Endothelial cell of hepatic sinusoid (primary cell): Measurements from ENCODE around the gene UBXN6.

Source experiments
- in situ Hi-C: cut with HindIII; loops from 2 replicates; pipeline ENCODE4 v1.10.0; 2017; ENCODE audit warnings: low sequenced_read_pairs

UBXN6 gene

DNA sequence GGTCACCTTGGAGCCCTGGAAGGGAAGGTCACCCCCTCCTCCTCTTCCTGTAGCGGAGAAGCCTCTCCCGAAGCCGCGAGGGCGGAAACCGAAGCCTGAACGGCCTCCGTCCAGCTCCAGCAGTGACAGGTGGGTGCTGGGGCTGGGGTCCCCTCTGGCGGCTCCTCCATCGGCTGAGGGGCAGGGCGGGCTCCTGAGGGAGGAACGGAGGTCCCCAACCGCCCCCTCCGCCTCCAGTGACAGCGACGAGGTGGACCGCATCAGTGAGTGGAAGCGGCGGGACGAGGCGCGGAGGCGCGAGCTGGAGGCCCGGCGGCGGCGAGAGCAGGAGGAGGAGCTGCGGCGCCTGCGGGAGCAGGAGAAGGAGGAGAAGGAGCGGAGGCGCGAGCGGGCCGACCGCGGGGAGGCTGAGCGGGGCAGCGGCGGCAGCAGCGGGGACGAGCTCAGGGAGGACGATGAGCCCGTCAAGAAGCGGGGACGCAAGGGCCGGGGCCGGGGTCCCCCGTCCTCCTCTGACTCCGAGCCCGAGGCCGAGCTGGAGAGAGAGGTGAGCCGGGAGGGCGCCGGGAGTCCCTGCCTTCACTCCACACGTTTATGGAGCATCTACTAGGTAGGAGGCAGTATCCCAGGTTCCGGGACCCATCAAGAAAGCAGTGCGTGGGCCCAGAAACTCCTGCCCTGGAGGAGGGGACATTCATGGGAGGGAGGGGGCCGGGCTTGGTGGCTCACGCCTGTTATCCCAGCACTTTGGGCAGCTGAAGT lies 36.5 kb upstream of the UBXN6 start:
- in situ Hi-C loops: no loop called here

DNA sequence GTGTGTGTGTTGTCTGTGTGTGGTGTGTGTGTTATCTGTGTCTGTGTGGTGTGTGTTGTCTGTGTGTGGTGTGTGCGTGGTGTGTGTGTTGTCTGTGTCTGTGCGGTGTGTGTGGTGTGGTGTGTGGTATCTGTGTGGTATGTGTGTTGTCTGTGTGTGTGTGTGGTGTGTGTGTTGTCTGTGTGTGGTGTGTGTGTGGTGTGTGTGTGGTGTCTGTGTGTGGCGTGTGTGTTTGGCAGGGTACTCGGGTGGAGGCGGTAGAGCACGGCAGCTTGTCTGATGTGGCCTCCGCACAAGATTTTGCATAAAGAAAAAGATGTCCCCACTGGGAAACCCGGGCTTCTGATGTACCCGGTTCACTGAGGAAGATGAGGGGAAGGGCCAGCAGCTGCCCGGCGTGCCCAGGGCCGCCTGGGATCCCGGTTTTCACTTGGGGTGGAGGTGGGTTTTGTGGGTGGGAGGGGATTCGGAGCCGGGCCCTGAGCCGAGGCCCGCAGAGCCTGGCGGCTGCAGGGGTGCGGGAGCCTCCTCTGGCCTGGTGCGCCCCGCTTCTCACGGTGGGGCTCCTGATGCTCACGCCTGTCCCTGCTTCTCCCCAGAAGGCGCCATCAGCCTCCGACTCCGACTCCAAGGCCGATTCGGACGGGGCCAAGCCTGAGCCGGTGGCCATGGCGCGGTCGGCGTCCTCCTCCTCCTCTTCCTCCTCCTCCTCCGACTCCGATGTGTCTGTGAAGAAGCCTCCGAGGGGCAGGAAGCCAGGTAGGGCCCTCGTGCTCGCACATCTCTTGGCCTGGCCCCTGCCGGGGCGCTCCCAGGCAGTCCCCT lies 35.7 kb upstream of the UBXN6 start:
- in situ Hi-C loops: no loop called here

DNA sequence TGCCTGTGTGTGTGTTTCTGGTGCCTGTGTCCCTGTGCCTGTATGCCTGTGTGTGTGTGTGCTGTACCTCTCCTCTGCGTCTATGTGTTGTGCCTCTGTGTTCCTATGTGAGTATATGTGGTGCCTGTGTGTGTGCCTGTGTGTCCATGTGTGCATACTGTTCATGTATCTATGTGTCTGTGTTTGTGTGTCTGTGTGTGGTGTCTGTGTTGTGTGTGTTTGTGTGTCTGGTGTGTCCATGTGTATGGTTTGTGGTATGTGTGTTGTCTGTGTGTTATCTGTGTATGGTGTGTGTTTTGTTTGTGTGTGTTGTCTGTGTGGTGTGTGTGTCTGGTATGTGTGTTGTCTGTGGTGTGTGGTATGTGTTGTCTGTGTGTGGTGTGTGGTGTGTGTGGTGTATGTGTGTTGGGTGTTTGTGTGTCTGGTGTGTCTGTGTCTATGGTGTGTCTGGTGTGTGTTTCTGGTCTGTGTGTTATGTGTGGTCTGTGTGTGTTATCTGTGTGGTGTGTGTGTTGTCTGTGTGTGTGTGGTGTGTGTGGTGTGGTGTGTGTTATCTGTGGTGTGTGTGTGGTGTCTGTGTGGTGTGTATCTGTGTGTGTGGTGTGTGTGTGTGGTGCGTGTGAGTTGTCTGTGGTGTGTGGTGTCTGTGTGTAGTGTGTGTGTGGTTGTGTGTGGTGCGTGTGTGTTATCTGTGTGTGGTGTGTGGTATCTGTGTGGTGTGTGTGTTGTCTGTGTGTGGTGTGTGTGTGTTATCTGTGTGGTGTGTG lies 34.9 kb upstream of the UBXN6 start:
- in situ Hi-C loops: no loop called here

DNA sequence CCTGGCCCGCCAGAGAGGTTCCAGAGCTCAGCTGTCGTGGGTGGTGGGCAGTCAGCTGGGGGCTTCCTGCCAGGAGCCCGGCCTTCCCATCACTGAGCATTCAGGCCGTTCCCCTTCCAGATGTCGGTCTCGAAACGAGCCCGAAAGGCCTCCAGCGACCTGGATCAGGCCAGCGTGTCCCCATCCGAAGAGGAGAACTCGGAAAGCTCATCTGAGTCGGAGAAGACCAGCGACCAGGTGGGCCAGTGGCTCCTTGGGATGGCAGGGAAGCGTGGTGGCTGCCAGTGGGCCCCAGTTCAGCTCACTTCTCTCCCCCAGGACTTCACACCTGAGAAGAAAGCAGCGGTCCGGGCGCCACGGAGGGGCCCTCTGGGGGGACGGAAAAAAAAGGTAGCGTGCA lies 33.9 kb upstream of the UBXN6 start:
- in situ Hi-C loops: no loop called here

DNA sequence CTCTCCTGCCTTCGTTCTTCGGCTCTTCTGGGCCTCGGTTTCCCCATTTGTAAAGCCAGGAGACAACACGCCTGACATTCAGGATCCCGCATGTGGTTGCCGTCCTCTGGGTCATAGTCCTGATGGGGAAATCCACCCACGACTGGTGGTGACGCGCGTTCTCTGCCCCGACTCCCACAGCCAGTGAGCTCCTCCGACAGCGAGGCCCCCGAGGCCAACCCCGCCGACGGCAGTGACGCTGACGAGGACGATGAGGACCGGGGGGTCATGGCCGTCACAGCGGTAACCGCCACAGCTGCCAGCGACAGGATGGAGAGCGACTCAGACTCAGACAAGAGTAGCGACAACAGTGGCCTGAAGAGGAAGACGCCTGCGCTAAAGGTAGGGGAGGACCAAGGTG lies 30.9 kb upstream of the UBXN6 start:
- in situ Hi-C loops: no loop called here

DNA sequence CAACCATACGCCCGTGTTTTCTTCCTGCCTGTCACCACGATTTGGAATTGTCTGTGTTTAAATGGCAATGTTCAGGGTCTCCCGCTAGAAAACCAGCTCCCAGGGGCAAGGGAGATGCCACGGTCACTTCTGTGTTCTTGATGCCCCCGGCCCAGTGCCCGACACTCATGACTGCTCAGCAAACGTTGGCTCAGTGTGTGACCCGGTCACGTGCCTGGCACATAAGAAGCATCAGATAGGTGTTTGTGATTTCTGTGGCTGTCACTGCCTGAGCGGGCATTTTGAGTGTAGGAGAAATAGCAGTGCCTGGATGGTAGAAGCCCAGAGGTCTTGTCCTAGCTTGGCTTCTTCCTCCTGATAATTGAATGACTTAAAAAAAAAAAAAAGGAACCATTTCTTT lies 30.0 kb upstream of the UBXN6 start:
- in situ Hi-C loops: no loop called here

DNA sequence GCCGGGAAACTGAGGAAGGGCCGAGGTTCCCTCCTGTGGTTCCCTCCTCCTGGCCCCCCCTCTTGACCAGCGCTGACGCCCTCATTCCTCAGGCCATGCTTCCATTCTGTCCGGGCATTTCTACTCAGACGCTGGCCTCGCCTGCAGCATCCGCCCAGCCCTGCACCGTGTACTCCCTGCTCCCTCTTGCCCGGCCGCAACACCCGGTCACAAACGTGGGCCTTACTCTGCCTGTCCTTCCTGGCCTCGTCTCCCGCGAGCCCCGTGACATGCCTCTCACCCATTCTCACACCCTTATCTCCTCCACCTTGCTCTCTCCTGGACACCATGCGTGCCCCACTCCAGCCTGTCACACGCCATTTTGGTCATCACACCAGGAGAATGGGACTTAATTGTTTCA lies 25.8 kb upstream of the UBXN6 start:
- in situ Hi-C loops: no loop called here

DNA sequence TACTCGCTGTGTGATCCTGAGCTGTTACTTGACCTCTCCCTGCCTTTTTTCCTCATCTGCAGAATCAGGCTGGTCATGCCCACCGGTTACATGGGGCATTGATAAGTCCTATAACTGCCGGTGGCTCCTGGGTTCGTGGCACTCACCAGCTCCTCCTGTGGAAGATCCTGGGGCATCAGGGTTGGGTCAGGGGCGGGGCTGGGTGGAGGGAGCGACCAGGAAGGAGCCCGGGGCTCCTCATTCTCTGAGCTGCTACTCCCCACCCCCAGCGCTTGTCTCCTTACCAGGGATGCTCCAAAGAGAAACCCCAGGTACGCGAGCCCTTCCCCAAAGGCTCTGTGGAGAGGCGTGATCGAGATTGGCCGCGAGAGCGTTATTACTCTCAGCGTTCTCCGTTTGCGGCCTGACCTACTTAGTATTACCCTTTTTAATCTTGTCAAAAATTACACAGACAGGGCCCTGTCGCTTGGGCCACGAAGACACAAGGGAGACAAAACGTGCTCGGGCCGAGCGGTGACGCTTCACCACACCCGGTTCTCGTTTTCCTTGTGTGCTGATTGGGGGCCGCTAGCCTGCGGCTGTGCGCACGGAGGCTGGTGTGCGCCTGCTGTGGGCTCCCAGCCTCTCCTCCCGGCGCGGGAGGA lies 25.2 kb upstream of the UBXN6 start:
- in situ Hi-C loops: no loop called here

DNA sequence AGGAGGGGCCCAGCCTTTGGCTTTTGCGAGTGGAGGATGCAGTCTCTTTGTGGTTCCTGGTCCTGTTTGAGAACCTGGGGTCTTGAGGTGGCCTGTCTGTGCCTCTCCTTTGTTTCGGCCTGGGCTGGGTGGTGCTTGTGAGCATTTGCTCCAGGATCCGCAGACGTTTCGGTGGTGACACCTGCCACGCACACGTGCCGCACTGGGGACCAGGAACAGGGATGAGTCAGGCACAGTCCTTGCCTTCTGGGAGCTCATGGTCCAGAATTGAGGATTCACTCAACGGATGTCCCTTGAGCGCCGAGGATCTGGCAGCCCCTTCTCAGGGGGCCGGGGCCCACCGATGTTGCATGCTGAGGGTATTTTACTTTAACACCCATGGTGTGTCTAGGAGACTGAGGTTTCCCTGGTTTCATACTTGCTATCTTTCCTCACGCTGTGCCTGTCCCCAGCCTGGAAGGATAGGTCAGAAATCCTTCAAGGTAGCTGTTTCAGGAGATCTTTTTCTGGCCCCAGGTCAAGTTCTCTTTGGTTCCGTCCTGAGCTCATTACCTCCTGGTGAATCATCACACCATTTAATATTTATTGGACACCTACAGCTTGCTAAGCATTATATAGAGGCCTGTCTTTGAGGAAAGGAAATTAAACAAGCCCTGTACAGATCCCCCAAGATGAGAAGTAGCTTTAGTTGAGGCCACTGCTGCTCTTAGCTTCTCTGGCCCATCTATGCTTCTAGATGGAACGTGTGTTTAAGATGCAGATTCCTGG lies 19.6 kb upstream of the UBXN6 start:
- in situ Hi-C loops: no loop called here

DNA sequence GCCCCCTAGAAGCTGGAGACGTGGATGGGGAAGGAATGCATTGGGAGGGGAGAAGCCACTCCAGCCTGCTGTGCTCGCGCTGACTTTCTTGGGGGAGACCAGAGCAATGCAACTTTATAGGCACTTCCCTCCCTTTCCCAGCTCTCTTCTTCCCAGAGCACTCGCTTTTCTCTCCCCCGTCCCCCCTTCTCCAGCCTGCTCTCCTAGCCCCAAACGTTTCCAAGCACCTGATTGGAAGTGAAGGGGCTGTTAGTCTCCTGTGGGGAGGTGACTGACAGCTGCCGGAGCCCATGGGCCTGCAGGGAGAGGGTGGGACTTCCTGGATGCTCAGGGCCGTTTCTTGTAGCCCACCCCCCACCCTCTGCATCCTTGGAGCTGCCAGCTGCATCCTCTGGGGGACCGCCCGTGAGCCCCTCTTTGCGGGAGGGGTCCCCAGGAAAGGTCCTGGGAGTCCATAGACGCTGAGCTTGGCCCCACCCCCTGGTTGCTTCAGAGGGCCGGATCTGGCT lies 17.0 kb upstream of the UBXN6 start:
- in situ Hi-C loops: no loop called here

DNA sequence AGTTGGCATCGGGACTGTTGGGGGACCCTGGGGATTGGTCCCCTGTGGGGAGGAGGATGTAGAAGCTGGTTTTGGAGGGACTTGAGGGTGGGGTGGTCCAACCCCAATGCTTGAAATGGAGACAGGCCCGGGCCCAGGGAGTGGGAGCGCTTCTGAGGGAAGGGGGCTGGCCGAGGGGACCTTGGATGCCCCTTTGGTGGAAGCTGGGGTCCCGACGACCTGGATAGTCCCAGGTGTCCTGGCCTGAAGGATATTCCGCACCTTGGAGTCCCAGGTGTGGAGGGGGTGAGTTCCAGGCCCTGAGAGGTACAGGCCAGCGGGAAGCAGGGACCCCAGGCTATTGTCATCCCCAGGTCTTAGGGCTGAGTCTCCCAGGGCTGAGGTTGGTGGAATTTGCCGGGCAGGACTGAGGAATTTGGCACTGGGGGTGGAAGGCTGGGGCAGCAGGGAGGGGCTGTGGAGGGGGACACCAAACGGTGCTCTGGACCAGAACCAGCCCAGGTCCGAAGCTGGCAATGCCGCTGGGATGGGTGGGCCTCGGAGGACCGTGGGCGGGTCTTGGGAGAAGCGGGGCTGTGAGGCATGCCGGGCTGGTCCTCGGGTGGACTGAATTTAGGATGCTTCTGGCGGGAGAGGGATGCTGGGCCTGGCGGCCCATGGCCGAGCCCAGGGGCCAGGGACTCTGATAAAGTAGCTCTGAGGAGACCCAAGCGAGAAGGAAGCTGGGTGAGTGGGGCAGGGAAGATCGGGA lies 16.3 kb upstream of the UBXN6 start:
- in situ Hi-C loops: no loop called here

DNA sequence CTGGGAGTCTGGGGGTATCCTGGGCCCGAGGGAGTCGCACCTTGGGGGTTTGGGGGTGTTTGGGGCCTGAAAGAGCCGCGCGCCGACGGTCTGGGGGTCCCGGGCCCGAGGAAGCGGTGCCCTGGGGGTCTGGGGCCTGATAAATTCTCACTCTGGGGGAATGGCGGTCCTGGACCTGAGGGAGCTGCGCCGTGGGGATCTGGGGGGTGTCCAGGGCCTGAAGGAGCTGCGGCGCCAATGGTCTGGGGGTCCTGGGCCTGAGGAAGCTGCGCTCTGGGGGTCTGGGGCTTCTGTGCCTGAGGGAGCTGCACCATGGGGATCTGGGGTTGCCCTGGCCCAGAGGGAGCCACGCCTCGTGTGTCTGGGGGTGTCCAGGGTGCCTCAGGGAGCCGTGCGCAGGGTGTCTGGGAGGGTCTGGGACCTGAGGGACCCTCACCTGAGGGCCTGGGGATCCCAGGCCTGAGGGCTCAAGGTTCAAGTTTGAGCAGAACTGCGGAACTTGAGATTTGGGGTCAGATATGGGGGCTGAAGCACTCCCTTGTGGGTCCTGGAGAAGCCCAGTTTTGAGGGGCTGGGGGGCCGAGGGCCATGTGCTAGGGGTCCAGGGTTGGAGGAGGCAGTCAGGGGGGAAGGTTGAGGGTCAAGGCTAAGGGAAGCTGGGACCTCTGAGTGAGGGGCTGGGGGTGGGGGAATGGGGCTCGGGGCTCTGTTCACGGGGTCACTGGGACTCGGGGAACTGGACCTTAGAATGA lies 15.6 kb upstream of the UBXN6 start:
- in situ Hi-C loops: no loop called here

DNA sequence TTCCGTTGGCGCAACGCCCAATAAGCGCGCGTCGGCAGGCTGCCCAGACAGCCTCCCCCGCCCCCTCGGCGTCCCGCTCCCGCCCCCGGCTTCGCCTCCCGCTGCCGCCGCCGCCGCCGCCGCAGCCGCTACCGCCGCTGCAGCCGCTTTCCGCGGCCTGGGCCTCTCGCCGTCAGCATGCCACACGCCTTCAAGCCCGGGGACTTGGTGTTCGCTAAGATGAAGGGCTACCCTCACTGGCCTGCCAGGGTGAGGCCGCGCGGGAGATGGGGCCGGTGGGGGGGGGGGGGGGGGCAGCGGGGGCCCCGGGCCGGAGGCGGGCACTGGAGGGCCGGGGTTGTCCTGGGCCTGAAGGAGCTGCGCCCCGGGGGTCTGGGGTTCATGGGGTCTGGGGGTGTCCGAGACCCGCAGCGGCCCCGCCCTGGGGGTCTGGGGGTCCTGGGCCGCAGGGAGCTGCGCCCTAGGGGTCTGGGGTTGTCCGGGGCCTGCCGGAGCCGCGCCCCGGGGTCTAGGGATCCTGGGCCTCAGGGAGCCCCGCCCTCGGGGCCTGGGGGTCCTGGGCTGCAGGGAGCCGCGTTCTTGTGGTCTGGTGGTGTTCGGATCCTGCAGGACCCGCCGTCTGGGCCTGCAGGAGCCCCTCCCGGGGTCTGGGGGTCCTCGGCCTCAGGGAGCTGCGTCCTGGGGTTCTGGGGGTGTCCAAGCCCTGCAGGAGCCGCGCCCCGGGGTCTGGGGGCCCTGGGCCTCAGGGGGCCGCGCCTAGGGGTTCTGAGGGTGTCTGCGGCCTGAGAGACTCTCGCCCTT lies 14.8 kb upstream of the UBXN6 start, which contains the start of gene HDGFL2:
TSS of gene HDGFL2 (plus strand) at position 124 of the 801 bp plus-strand sequence. CDS start at position 178, 54 bp downstream.
- in situ Hi-C loops: no loop called here

DNA sequence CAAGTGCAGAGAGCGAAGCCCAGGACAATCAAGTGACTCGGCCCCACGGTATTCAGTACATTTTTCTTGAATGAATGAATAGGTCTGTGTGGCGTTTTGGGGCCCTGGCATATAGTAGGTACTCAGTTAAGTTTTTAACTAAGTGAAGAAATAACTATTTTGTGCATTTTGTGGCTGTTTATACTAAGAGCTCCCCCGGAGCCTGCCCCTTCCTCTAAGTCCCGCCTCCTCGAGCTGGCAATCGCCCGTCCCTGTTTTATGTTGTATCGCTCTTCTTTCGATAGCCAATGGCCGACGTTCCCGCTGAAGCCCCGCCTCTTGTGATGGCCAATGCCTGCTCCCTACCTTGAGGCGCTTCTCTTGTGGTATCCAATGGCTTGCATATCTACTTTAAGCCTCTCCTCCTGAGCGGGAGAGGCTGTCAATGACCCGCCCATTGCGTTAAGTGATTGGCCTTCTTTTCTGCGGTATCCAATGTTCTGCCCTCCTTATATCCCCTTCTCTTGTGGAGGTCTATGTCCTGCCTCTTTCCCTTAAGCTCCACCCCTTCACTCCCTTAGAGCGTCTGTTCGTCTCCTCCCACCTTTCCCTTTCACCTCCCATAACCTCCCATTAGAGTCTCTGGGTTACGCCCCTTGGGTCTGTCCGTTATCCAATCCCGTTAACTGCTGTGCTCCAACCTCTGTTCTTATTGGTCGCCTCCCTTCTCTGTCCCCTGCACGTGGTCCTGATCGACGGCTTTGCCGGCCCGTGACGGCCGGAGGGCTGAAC lies 14.0 kb upstream of the UBXN6 start:
- in situ Hi-C loops: no loop called here

DNA sequence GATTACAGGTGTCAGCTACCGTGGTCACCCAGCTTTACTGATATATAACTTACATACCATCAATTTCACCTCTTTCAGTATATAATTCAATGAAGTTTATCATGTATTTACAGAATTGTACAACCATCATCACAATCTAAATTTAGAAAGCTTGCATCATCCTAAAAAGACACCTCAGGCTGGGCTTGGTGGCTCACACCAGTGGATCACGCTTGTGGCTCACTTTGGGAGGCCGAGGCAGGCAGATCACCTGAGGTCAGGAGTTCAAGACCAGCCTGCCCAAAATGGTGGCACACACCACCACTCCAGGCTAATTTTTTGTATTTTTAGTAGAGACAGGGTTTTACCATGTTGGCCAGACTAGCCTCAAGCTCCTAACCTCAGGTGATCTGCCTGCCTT lies 10.2 kb upstream of the UBXN6 start:
- in situ Hi-C loops: no loop called here

DNA sequence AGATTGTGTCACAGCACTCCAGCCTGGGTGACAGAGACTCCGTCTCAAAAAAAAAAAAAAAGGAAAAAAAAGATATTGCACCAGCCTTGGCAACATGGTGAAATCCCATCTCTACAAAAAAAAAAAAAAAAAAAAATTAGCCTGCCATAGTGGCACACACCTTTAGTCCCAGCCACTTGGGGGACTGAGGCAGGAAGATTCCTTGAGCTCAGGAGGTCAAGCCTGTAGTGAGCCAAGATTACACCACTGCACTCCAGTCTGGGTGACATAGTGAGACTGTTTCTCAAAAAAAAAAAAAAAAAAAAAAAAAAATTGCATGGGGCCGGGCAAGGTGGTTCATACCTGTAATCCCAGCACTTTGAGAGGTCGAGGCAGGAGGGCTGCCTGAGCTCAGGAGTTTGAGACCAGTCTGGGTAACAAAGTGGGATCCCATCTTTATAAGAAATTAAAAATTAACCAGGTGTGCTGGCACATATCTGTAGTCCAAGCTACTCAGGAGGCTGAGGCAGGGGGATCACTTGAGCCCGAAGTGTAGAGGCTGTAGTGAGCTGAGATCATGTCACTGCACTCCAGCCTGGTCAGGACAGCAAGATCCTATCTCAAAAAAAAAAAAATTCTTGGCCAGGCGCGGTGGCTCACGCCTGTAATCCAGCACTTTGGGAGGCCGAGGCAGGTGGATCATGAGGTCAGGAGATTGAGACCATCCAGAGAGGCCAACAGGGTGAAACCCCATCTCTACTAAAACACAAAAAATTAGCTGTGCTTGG lies 7.4 kb upstream of the UBXN6 start:
- in situ Hi-C loops: no loop called here
